HG02884 (cell line): ENCODE results near the gene COL5A3.
"Not testable (repeated sequence)": the region's sequence is repeated elsewhere in the genome, so short reads cannot be mapped to it uniquely, and the experiment has no call there.

ENCODE experiments used
- ATAC-seq: cut with Tn5 transposase; IDR thresholded peaks from one replicate; pipeline ENCODE4 v1.9.1; 2021; ENCODE audit warnings: mild to moderate bottlenecking, moderate library complexity; ENCODE audit not compliant: unreplicated experiment

COL5A3 gene

GRCh38 chr19:9972103-9972502, 38.2 kb downstream of the COL5A3 start:
- ATAC-seq, result no peak

- ATAC-seq, result no peak
These were observed 39.0 kb downstream of the COL5A3 start for GRCh38 chr19:9971166-9971897.

GRCh38 chr19:9970481-9970880, 39.8 kb downstream of the COL5A3 start:
- ATAC-seq, result no peak

GRCh38 chr19:9969688-9969975, 40.7 kb downstream of the COL5A3 start:
- no peak for ATAC-seq

- ATAC-seq, result no peak
These were observed 41.2 kb downstream of the COL5A3 start for GRCh38 chr19:9968820-9969687.

- ATAC-seq, result no peak
These were observed 43.0 kb downstream of the COL5A3 start for GRCh38 chr19:9967326-9967725.

- no peak for ATAC-seq
These were observed 43.9 kb downstream of the COL5A3 start for GRCh38 chr19:9966448-9966847.

GRCh38 chr19:9966024-9966423, 44.3 kb downstream of the COL5A3 start:
- no peak for ATAC-seq

- ATAC-seq, result no peak
These were observed 47.5 kb downstream of the COL5A3 start for GRCh38 chr19:9962623-9963290.

GRCh38 chr19:9961103-9961502, 49.2 kb downstream of the COL5A3 start:
- ATAC-seq, result no peak

- no peak for ATAC-seq
These were observed 51.9 kb downstream of the COL5A3 start for GRCh38 chr19:9958379-9958821.

- ATAC-seq, result no peak
These were observed 53.3 kb downstream of the COL5A3 start for GRCh38 chr19:9956956-9957355.

- ATAC-seq, result no peak
These were observed 56.3 kb downstream of the COL5A3 start for GRCh38 chr19:9953802-9954542.

- ATAC-seq, result no peak
These were observed 58.0 kb downstream of the COL5A3 start for GRCh38 chr19:9952276-9952675.

GRCh38 chr19:9947441-9947840, 62.9 kb downstream of the COL5A3 start:
- no peak for ATAC-seq

GRCh38 chr19:9946528-9947125, 63.7 kb downstream of the COL5A3 start:
- not testable (repeated sequence) for ATAC-seq

GRCh38 chr19:9945319-9945966, 64.9 kb downstream of the COL5A3 start:
- ATAC-seq, result no peak

- ATAC-seq, result no peak
These were observed 66.6 kb downstream of the COL5A3 start for GRCh38 chr19:9943744-9944143.

- ATAC-seq, result no peak
These were observed 68.6 kb downstream of the COL5A3 start for GRCh38 chr19:9941671-9942070.

- ATAC-seq, result no peak
These were observed 69.1 kb downstream of the COL5A3 start for GRCh38 chr19:9941231-9941630.
